GM19452 (cell line): ENCODE measurements around the gene LHX4.
"Not testable (repeated sequence)": the region's sequence is repeated elsewhere in the genome, so short reads cannot be mapped to it uniquely, and the experiment has no call there.

Source experiments
- ATAC-seq: cut with Tn5 transposase; IDR thresholded peaks from one replicate; pipeline ENCODE4 v1.9.1; 2021; ENCODE audit not compliant: unreplicated experiment

LHX4 gene

GRCh38 chr1:180196436-180197003, 33.5 kb upstream of the LHX4 start:
- ATAC-seq, result no peak

DNA sequence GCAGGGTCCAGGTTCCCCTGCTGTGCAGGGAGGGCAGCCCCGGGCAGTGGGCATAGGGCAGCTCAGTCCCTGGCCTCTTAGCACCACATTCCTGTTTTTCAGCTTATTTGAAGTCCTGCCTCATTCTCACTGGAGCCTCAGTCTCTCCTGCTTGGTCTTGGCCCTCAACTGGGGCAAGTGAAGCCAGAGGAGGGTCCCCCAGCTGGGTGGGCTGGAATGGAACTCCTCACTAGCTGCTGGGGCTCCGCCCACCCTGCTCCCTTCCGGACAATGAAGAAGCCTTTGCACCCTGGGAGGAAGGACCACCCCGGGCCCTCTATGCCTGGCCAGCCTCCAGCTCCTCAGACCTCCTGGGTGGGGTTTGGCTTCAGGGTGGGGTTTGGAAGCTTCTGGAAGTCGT, 32.8 kb upstream of the LHX4 start:
- no peak for ATAC-seq

GRCh38 chr1:180198196-180198595, 31.9 kb upstream of the LHX4 start:
- ATAC-seq, result no peak

GRCh38 chr1:180198611-180199010, 31.5 kb upstream of the LHX4 start:
- no peak for ATAC-seq

- no peak for ATAC-seq
Measured at GRCh38 chr1:180199018-180199417, 31.0 kb upstream of the LHX4 start.

DNA sequence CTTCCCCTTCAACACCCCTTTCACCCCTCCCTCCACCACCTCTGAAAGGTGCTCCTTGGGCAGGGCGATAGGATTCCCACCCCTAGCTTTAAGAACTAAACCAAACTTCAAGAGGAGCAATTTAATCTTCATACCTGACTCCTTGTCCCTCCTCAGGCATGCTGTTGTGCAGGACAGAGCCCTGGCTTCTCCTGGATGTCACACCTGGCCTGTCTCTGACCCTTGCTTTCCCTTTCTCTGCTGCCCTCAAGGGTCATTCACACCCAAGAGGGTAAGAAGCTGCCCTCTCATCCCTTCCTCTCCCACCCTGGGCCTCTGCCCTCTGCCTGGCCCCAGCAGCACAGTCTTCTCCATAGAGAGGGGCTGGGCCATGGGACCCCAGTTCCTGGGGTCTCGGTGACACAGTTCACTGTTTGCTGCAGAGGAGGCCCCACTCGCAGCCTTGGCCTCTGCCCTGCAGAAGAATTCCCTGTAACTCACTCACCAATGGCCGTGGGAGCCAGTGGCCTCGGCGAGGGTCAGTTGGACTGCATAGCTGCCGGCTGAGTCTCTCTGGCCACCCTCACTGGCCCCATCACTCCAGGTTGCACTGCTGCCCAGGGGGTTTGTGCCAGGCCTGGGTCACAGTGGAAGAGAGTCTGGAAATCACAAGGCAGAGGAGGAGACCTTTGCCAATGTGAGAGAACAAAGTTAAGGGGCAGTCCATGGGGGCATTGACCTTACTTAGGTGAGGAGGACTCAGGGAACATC, 28.4 kb upstream of the LHX4 start:
- no peak for ATAC-seq

DNA sequence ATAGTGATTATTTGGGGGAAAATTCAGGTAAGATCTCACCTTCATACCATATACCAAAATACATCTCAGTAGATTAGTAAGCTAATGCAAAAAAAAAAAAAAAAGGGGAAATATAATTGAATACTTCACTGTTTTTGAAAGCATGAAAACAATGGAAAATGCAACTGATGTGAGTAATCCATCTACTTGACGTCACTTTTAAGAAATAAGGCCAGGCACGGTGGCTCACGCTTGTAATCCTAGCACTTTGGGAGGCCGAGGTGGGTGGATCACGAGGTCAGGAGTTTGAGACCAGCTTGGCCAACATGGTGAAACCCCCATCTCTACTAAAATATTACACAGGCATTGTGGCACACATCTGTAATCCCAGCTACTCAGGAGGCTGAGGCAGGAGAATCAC, 27.5 kb upstream of the LHX4 start:
- not testable (repeated sequence) for ATAC-seq

- no peak for ATAC-seq
Measured at GRCh38 chr1:180204231-180204630, 25.8 kb upstream of the LHX4 start.

DNA sequence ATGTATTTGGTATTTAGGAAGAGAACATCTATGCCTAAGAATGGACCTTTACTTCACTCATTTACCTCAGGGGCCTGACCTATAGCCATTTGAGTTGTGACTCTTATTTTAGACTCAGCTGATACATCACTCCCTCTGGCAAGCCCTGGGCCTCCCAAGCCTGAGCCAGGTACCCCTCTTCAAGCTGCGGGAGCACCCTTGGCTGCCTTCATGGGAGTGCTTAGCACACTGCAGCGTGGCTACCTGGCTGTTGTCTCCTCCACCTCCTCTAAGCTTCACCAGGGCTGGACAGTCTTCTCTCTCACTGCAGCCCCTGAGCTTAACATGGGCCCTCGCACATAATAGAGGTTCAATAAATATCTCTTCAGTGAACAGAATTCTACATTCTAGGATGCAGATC, 23.5 kb upstream of the LHX4 start:
- no peak for ATAC-seq

DNA sequence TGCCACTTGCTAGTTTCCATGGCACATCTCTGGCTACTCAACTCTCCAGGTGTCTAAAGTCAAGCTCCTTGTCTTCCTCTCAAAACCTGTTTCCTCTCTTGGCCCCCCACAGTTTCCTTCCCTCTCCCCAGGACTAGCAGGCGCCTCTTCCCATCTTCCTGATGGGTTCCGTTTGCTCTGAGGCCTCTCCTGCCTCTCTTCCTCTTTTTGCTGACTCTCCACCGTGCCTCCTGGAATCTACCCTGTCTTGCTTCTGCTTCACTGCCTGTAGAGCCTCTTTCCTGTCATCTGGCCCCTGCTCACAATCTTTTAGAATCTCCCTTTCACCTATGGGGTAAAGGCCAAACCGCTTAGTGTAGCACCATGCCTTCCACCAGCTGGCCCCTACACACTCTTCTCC, 21.8 kb upstream of the LHX4 start:
- ATAC-seq, result no peak

GRCh38 chr1:180210008-180210620, 19.9 kb upstream of the LHX4 start:
- ATAC-seq, result no peak

- ATAC-seq, result no peak
Measured at GRCh38 chr1:180211156-180211859, 18.8 kb upstream of the LHX4 start.

GRCh38 chr1:180211860-180212229, 18.2 kb upstream of the LHX4 start:
- no peak for ATAC-seq

DNA sequence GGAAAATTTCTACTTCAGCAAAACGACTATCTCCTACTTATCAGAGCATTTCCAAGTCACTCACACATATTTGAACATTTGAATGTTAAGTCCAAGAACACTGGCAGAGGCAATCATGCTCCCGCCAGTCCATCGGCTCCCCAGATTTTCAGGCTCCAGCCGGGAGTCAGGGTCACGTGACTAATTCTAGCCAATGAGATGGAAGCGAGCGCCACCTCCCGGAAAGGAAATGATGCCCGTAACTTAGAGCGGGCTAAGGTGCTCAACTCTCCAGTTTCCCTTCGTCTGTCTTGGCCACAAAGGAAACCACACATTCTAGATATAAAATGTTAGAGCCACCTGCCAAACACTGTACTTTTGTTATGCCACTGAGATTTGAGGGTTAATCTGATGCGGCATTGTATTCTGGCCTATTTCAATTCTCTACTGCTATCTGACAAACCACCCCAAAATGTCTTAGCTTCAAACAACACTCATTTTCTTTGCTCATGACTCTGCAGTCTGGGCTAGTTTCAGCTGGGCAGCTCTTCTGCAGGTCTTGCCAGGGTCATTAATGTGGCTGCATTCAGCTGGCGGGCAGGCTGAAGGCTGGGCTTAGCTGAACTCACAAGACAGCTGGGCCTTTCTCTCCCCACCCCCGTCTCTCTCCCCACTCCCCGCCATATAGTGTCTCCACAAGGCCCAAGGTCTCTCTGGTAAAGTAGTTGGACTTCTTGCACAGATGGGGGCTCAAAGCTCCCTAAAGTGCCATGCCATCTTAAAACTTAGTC, 16.5 kb upstream of the LHX4 start:
- ATAC-seq, result no peak

DNA sequence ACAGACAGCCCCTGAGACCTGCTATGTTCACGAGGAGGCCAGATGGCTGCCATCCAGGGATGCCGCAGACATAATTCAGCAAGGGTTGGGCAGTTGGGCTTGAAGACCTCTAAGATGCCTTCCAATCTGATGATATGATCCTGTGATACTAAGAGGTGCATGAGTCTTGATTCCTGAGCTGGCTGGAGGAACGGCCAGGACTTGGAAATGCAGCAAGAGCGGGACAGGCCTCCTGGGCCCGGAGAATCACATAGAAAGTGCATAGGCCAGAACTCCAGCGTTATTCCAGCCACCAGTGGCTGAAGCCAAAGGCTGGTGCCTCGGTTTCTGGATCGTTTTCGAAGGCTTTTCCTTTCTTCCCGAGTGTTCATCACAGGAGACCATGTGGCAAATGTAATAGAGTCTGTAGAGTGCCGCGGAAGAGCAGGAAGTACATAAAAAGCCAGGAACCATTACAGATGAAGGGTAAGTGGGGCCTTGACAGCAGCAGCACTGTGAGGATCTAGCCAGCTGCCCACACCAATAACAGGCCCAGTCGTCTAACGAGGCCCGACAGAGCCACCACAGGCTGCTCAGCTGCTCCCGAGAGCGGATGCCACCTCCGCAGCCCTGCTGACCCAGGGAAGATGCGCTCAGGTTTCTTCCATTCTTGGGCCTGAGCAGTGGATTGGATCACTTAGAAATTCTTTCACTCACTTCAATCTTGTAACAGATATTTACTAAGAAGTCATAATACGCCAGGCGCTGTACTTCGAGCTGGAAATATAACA, 14.0 kb upstream of the LHX4 start:
- no peak for ATAC-seq

DNA sequence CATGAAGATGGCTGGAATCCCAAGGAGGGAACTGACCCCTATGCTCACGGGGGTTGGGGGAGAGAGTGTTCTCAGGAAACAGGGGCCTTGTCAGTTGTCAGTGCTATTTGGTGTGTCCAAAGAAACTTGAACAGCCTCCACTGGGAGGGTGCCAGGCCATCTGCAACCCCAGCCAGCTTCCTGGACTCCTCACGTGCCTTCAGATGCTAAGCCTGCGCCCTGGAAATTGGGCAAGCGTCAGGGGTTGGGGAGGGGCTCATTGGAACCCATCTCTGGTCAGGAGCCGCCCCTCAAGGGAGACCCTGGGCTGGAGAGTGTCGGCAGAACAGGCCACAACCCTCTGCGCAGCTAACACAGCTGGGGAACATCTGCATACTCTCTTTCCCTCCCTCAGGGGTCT, 13.1 kb upstream of the LHX4 start:
- no peak for ATAC-seq

DNA sequence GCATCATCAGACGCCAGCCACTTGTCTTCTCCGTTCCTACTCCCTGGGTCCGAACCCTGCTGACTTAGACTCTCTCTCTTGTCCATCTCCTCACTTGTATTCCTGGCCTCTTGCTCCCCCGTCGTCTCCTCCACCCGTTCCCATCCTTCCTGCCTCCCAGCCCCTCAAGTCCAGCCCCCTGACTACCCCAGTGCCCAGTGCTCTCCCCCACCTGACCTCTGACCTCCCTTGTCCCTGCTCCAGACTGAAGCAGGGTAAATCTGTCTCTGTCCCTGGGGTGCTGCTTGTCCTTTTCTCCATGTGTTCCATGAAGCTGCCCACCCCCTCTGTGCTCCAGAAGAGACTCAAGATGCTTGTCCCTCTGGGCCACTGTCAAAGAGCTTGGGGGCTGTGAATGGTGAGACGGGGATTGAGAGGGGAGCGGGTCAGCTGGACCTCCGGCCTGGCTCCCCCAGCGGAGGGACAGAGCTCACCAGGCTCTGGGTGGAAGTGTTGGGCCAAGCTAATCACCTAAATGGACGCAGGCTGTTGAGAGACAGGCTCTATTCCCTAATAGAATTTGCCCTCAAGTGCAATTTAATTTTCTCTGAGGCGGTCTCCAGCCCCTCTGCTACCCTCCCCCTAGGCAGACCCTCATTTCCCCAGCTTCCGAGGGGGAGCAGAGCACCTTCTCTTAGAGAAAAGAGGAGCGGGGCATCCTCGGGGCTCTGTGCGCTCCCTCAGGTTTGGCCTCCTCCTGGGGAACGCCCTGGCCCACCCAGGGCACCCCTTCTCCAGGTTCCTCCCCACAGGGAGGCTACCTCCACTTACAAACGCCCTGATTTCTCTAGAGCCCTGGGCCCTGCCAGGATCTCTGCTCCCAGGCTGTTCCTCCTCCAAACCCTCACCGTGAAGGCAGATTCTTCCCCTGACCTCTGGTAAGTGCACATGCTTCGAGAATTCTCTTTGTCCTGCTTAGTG, 11.0 kb upstream of the LHX4 start:
- no peak for ATAC-seq

DNA sequence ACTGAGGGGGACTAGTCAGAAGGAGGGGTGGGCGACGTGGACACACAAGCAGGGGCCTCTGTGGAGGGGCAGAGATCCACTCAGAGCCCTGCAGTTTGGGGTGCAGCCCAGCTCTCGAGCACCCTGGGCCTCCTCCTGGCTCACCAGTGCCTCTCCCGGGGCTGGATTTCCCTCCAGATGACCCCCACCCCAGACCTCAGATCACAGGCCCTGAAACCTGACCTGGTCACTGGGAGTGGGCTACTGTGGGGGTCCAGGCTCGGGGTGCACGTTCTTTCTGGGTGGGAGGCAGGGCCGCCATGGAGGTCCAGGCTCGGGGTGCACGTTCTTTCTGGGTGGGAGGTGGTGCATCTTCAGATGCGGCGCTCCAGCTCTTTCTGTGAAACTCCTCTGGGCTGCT, 10.3 kb upstream of the LHX4 start:
- ATAC-seq, result no peak

DNA sequence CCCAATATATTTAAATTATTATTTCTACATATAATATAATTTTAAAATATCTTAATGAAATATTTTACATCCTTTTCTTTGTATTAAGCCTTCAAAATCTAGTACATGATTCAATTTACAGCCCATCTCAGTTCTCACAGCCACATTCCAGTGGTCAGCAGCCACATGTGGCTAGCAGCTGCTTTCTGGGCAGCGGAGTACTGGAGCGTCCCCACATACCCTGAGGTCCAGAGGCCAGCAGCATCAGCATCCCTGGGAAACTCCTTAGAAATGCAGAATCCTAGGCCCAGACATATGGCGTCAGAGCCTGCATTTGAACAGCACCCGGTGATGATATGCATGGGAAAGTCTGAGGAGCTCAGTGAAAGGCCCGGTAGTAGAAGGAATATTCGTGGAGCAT, 8.6 kb upstream of the LHX4 start:
- ATAC-seq, result no peak
